OCI-LY1 (cell line): ENCODE data around the gene ZNF17.

Experiments
- H2AFZ ChIP-seq: fragments of 200-600 bp; sonication (generic), shearing (Covaris generic); 2 replicates; pipeline ENCODE4 v1.6.0; 2014; ENCODE audit warnings: antibody characterized with exemption, mild to moderate bottlenecking, low read length
- H3F3A ChIP-seq: fragments of 200-600 bp; sonication (generic), shearing (Covaris generic); 2 replicates; pipeline ENCODE4 v1.6.0; 2014; ENCODE audit warnings: mild to moderate bottlenecking, antibody characterized with exemption, low read length, moderate library complexity; ENCODE audit not compliant: insufficient read depth
- H3K27ac ChIP-seq: fragments of 200-600 bp; sonication (generic); 2 replicates; pipeline ENCODE4 v1.5.1; 2014; ENCODE audit warnings: low read length, mixed run types, mild to moderate bottlenecking, low read depth; ENCODE audit not compliant: poor library complexity, severe bottlenecking
- H3K27me3 ChIP-seq: fragments of 200-600 bp; sonication (generic); 2 replicates; pipeline ENCODE4 v1.6.0; 2014; ENCODE audit warnings: antibody characterized with exemption, mild to moderate bottlenecking, low read length, moderate library complexity; ENCODE audit not compliant: insufficient read depth
- H3K36me3 ChIP-seq: fragments of 200-600 bp; sonication (generic); 2 replicates; pipeline ENCODE4 v1.6.1; 2014; ENCODE audit warnings: mild to moderate bottlenecking, antibody characterized with exemption, low read length, moderate library complexity, mixed read lengths; ENCODE audit not compliant: insufficient read depth
- H3K4me1 ChIP-seq: fragments of 200-600 bp; sonication (generic); 2 replicates; pipeline ENCODE4 v1.5.1; 2014; ENCODE audit warnings: mild to moderate bottlenecking, low read length, moderate library complexity; ENCODE audit not compliant: insufficient read depth, severe bottlenecking
- H3K4me2 ChIP-seq: fragments of 200-600 bp; sonication (generic), shearing (Covaris generic); 2 replicates; pipeline ENCODE4 v1.6.1; 2014; ENCODE audit warnings: low read length
- H3K4me3 ChIP-seq: fragments of 200-600 bp; sonication (generic); 2 replicates; pipeline ENCODE4 v1.5.1; 2014; ENCODE audit warnings: low read length, low read depth, mild to moderate bottlenecking, mixed read lengths; ENCODE audit not compliant: poor library complexity, severe bottlenecking
- H3K79me2 ChIP-seq: fragments of 200-600 bp; shearing (Covaris generic); 2 replicates; pipeline ENCODE4 v1.6.1; 2016; ENCODE audit warnings: mixed run types, low read length, mixed read lengths; ENCODE audit not compliant: insufficient read depth
- H3K9ac ChIP-seq: fragments of 200-600 bp; sonication (generic), shearing (Covaris generic); 2 replicates; pipeline ENCODE4 v1.6.1; 2014; ENCODE audit warnings: mild to moderate bottlenecking, low read length, mixed read lengths
- H3K9me2 ChIP-seq: fragments of 200-600 bp; sonication (generic), shearing (Covaris generic); 2 replicates; pipeline ENCODE4 v1.6.1; 2014; ENCODE audit warnings: low read depth, mild to moderate bottlenecking, low read length, mixed read lengths
- H3K9me3 ChIP-seq: fragments of 200-600 bp; shearing (Covaris generic); 2 replicates; pipeline ENCODE4 v1.6.1; 2014; ENCODE audit warnings: low read length, mixed read lengths
- H4K20me1 ChIP-seq: fragments of 200-600 bp; sonication (generic), shearing (Covaris generic); 2 replicates; pipeline ENCODE4 v1.6.0; 2016; ENCODE audit warnings: mild to moderate bottlenecking, low read length; ENCODE audit not compliant: insufficient read depth
- CTCF ChIP-seq: fragments of 200-600 bp; sonication (generic), shearing (Covaris generic); IDR thresholded peaks from 2 replicates; pipeline ENCODE4 v1.5.1; 2017; ENCODE audit warnings: mild to moderate bottlenecking, antibody characterized with exemption, low read length, moderate library complexity, mixed read lengths
- EZH2 ChIP-seq: fragments of 200-600 bp; sonication (generic), shearing (Covaris generic); IDR thresholded peaks from 2 replicates; pipeline ENCODE4 v1.8.0; 2017; ENCODE audit warnings: borderline replicate concordance, mixed run types, mild to moderate bottlenecking, antibody characterized with exemption, low read length, moderate library complexity, mixed read lengths

ZNF17 gene

GRCh38 chr19:57465680-57466381, 54.9 kb downstream of the ZNF17 start:
- Histone ChIP-seq H3K4me2 (no peak overlapping the region), H3K9me3 (peaks cover 5% of the 10 kb centered on the region; the same call in 1 of the 2 replicates), H3K9ac (no peak overlapping the region), H3K79me2 (no peaks in the 10 kb centered on the region), H3K36me3 (no peaks in the 10 kb centered on the region), H3K27ac (no peak overlapping the region), H4K20me1 (no peaks in the 10 kb centered on the region), H3K4me3 (no peak overlapping the region), H3K4me1 (no peaks in the 10 kb centered on the region), H3K9me2 (no peaks in the 10 kb centered on the region), H3F3A (no peaks in the 10 kb centered on the region), H2AFZ (no peak overlapping the region), H3K27me3 (no peaks in the 10 kb centered on the region)
- TF ChIP-seq CTCF (peak; percentile 80), EZH2 (no peak)

GRCh38 chr19:57466489-57466888, 55.5 kb downstream of the ZNF17 start:
- H3K9me2 ChIP-seq, result no peaks in the 10 kb centered on the region
- H3K9me3 ChIP-seq, result peaks cover 11% of the 10 kb centered on the region
- H3F3A ChIP-seq, result no peaks in the 10 kb centered on the region
- no peaks in the 10 kb centered on the region for H4K20me1 ChIP-seq
- H3K4me3 ChIP-seq, result no peak overlapping the region
- H3K27ac ChIP-seq, result no peak overlapping the region
- no peaks in the 10 kb centered on the region for H3K36me3 ChIP-seq
- no peak overlapping the region for H3K4me2 ChIP-seq
- no peak overlapping the region for H2AFZ ChIP-seq
- no peak overlapping the region for H3K9ac ChIP-seq
- no peaks in the 10 kb centered on the region for H3K79me2 ChIP-seq
- H3K4me1 ChIP-seq, result no peaks in the 10 kb centered on the region
- TF ChIP-seq EZH2, result no peak
- no peak for TF ChIP-seq CTCF
- H3K27me3 ChIP-seq, result no peaks in the 10 kb centered on the region
